ENCODE results near the gene TMEM184C. TPM values are rescaled to one million over a fixed set of nuclear protein-coding genes. Genes with fewer than 3 reads are reported as not detected.

Gene TMEM184C
- total RNA-seq, 1 donor from 2014 or later, result 35.7 TPM

DNA sequence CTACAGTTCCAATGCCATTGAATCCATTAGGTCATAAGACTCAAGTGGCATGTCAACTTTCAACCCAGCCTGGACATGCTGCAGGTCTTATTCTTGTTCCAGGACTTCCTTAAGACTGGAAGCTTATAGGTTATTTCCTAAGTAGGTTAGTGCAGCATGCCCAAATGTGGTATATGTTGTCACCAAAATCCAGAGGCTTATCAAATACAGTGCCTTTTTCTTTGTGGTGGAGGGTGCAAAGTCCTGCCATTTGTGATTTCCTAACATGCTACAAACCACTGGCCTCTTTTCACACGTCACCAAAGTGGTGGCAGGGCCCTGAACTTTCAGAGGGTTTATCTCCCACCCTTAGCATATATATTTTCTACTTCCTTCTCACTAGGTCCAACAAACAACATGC is 9.7 kb upstream of the TMEM184C start:
- no peaks in the 10 kb centered on the region for H3K27me3 ChIP-seq
- H3K27ac Mint-ChIP-seq, result no peak overlapping the region
- H3K36me3 Mint-ChIP-seq, result no peaks in the 10 kb centered on the region
- H3K4me3 ChIP-seq, result no peak overlapping the region
- no peaks in the 10 kb centered on the region for H4K20me1 ChIP-seq (ENCODE audit: low read depth)
- no peak overlapping the region for H3K4me3 Mint-ChIP-seq
- no peaks in the 10 kb centered on the region for H3K4me1 ChIP-seq
- TF ChIP-seq EZH2 (IDR thresholded peaks at IDR 0.05) (no peak), EZH2phosphoT487 (IDR thresholded peaks at IDR 0.05) (no peak)
- TF ChIP-seq, protein P1, sequence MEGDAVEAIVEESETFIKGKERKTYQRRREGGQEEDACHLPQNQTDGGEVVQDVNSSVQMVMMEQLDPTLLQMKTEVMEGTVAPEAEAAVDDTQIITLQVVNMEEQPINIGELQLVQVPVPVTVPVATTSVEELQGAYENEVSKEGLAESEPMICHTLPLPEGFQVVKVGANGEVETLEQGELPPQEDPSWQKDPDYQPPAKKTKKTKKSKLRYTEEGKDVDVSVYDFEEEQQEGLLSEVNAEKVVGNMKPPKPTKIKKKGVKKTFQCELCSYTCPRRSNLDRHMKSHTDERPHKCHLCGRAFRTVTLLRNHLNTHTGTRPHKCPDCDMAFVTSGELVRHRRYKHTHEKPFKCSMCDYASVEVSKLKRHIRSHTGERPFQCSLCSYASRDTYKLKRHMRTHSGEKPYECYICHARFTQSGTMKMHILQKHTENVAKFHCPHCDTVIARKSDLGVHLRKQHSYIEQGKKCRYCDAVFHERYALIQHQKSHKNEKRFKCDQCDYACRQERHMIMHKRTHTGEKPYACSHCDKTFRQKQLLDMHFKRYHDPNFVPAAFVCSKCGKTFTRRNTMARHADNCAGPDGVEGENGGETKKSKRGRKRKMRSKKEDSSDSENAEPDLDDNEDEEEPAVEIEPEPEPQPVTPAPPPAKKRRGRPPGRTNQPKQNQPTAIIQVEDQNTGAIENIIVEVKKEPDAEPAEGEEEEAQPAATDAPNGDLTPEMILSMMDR (IDR thresholded peaks at IDR 0.05), result no peak
- no peak overlapping the region for H3K4me2 ChIP-seq
- no peaks in the 10 kb centered on the region for H3K79me2 ChIP-seq (ENCODE audit: low read depth)
- H3F3A ChIP-seq (ENCODE audit: low read depth), result no peaks in the 10 kb centered on the region
- H3K4me1 Mint-ChIP-seq, result peaks cover 12% of the 10 kb centered on the region
- H3K27me3 Mint-ChIP-seq (ENCODE audit: insufficient read depth, low read depth), result no peaks in the 10 kb centered on the region
- no peaks in the 10 kb centered on the region for H3K9me3 Mint-ChIP-seq
- H3K27ac ChIP-seq, result no peak overlapping the region
- H3K36me3 ChIP-seq, result no peaks in the 10 kb centered on the region
- no peak overlapping the region for H2AFZ ChIP-seq (replicated peaks)
- DNase-seq (ENCODE audit: low spot score), result no peak
- H3K9ac ChIP-seq, result no peak overlapping the region
- no peaks in the 10 kb centered on the region for H3K9me3 ChIP-seq (ENCODE audit: low read depth)

DNA sequence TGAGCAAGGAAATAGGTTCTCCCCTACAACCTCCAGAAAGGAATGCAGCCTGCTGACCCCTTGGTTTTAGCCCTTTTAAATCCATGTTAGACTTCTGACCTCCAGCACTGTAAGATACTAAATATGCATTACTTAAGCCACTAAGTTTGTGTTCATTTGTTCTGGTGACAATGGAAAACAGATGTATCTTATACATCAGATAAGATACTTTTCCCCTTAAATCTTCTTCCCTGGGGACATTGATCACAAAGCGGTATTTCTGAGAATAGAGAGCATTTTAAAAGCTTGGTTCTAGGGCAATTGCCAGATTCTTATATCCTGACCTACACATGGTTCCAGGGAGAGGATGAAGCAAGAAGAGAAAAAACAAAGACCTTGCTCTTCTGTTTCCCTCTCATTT is 6.5 kb upstream of the TMEM184C start:
- Histone ChIP-seq H3K27me3 (no peaks in the 10 kb centered on the region), H3K4me1 (no peaks in the 10 kb centered on the region), H3K9me3 (ENCODE audit: low read depth) (no peaks in the 10 kb centered on the region), H3K27ac (no peak overlapping the region), H3K36me3 (no peaks in the 10 kb centered on the region), H3K4me2 (no peak overlapping the region), H2AFZ (replicated peaks) (no peak overlapping the region), H3K4me3 (no peak overlapping the region), H3K9ac (no peak overlapping the region), H3K79me2 (ENCODE audit: low read depth) (no peaks in the 10 kb centered on the region), H4K20me1 (ENCODE audit: low read depth) (no peaks in the 10 kb centered on the region), H3F3A (ENCODE audit: low read depth) (no peaks in the 10 kb centered on the region)
- Mint-ChIP-seq H3K36me3 (no peaks in the 10 kb centered on the region), H3K27ac (no peak overlapping the region), H3K27me3 (ENCODE audit: insufficient read depth, low read depth) (no peaks in the 10 kb centered on the region), H3K4me1 (peaks cover 12% of the 10 kb centered on the region), H3K9me3 (no peaks in the 10 kb centered on the region), H3K4me3 (no peak overlapping the region)
- TF ChIP-seq EZH2phosphoT487 (IDR thresholded peaks at IDR 0.05) (no peak), EZH2 (IDR thresholded peaks at IDR 0.05) (no peak)
- TF ChIP-seq, protein P1 (IDR thresholded peaks at IDR 0.05), result no peak
- no peak for DNase-seq (ENCODE audit: low spot score)

DNA sequence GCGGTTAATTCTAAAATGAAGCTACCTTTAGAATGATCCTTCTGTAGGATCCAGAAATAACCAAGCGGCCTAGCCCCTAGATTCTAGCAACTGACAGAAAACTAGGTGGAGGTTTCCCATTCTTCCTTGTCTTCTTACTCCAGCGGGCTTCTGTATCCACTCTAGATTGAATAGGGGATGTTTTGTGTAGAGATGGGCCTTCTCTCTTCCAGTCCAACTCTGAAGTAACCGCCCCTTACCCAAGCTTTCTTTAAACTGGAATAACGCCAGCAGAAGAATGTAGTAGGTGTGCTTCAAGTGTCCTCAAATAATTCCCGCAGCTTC is 386 bp upstream of the TMEM184C start:
- H3K27ac ChIP-seq, result no peak overlapping the region

More for the DNA sequence above, 386 bp upstream of the TMEM184C start:
- DNase-seq (ENCODE audit: low spot score), result no peak
- no peaks in the 10 kb centered on the region for H3K27me3 ChIP-seq
- H2AFZ ChIP-seq (replicated peaks), result peak overlapping the region; percentile 89
- peaks cover 20% of the 10 kb centered on the region for H3K4me1 Mint-ChIP-seq
- H3K4me1 ChIP-seq, result peaks cover 16% of the 10 kb centered on the region
- peaks cover 6% of the 10 kb centered on the region for H3K36me3 Mint-ChIP-seq
- no peaks in the 10 kb centered on the region for H3K9me3 Mint-ChIP-seq
- H3K27me3 Mint-ChIP-seq (ENCODE audit: insufficient read depth, low read depth), result no peaks in the 10 kb centered on the region
- H3F3A ChIP-seq (ENCODE audit: low read depth), result peaks cover 4% of the 10 kb centered on the region
- peaks cover 18% of the 10 kb centered on the region for H4K20me1 ChIP-seq (ENCODE audit: low read depth)
- no peaks in the 10 kb centered on the region for H3K9me3 ChIP-seq (ENCODE audit: low read depth)
- H3K4me3 ChIP-seq, result peak overlapping the region; percentile 88
- H3K4me3 Mint-ChIP-seq, result peak overlapping the region; percentile 99
- H3K4me2 ChIP-seq, result peak overlapping the region; percentile 83
- H3K79me2 ChIP-seq (ENCODE audit: low read depth), result peaks cover 53% of the 10 kb centered on the region
- no peak overlapping the region for H3K9ac ChIP-seq
- peak overlapping the region; percentile 95 for H3K27ac Mint-ChIP-seq
- no peaks in the 10 kb centered on the region for H3K36me3 ChIP-seq
- TF ChIP-seq EZH2phosphoT487 (IDR thresholded peaks at IDR 0.05), result no peak
- no peak for TF ChIP-seq EZH2 (IDR thresholded peaks at IDR 0.05)
- TF ChIP-seq, protein P1 (IDR thresholded peaks at IDR 0.05), result no peak
